ENCODE data around the gene EPB42. TPM values are rescaled to one million over a fixed set of nuclear protein-coding genes. Genes with fewer than 3 reads are reported as not detected.

Gene EPB42
- total RNA-seq, 4 donors from 2014 or later, result 0.30 to 0.44 TPM; not detected in 2

DNA sequence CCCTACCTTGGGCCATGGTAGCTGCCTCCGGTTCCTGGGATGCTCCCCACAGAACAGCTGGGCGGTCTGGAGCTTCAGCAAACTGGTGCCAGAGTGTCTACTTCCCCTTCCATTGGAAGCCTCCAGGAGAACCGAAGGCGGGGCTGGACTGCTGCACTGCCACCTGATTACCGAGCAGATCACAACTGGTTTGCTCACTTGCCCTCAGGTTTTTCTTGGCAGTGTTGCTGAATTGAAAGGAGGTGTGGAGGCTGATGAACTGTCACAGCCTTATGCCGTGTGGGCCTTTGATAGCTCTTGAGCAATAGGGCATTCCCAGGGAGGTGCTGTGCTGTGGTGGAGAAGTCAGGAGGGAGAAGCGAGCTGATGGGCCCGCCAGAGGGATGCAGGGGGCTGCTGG is 46.0 kb upstream of the EPB42 start, which contains the start of gene TGM5:
TSS of gene TGM5 (minus strand) at position 95 of the 400 bp plus-strand sequence. CDS start at position 16, 79 bp downstream.
- 71 to 75% methylated on average over 8 of the region's 8 CpGs for WGBS, 2 donors
- Histone ChIP-seq H3K4me1 (no peaks in the 10 kb centered on the region), H3K4me3 (no peak within 1 kb of the TSS), H3K36me3 (no peaks in the 10 kb centered on the region), H3K27ac (no peak within 1 kb of the TSS), H3K27me3 (no peaks in the 10 kb centered on the region), H3K9me3 (peaks cover 0 to 6% (median 0%) of the 10 kb centered on the region in 4 donors)
- DNase-seq (ENCODE audit: low spot score in 2 of 2), result no peak
- no peak for TF ChIP-seq EP300 (IDR thresholded peaks at IDR 0.05)
- TF ChIP-seq, protein P1, sequence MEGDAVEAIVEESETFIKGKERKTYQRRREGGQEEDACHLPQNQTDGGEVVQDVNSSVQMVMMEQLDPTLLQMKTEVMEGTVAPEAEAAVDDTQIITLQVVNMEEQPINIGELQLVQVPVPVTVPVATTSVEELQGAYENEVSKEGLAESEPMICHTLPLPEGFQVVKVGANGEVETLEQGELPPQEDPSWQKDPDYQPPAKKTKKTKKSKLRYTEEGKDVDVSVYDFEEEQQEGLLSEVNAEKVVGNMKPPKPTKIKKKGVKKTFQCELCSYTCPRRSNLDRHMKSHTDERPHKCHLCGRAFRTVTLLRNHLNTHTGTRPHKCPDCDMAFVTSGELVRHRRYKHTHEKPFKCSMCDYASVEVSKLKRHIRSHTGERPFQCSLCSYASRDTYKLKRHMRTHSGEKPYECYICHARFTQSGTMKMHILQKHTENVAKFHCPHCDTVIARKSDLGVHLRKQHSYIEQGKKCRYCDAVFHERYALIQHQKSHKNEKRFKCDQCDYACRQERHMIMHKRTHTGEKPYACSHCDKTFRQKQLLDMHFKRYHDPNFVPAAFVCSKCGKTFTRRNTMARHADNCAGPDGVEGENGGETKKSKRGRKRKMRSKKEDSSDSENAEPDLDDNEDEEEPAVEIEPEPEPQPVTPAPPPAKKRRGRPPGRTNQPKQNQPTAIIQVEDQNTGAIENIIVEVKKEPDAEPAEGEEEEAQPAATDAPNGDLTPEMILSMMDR (IDR thresholded peaks at IDR 0.05), result no peak
- TF ChIP-seq POLR2A (IDR thresholded peaks at IDR 0.05), result no peak

DNA sequence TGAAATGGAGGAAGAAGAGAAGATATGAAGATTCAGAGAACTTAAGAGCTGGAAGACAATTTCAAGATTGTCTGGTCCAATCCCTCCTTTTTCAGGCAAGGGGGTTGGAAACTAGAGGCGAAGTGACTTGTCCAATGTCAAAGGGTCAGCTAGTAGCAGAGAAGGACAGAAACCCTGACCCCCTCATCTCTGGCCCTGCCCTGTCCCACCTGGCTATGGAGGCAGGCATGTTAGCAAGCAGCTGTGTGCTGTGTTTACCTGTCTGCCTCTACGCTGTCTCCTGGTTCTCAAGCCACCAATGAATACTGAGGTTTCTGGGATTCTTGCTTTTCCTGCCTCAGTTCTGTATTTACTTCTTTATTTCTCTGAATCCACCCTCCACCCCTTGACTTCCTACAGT is 45.6 kb upstream of the EPB42 start:
- Histone ChIP-seq H3K4me3 (no peak overlapping the region), H3K27me3 (no peaks in the 10 kb centered on the region), H3K27ac (no peak overlapping the region), H3K4me1 (no peaks in the 10 kb centered on the region), H3K9me3 (peaks cover 0 to 2% (median 0%) of the 10 kb centered on the region in 4 donors), H3K36me3 (no peaks in the 10 kb centered on the region)
- TF ChIP-seq, protein P1 (IDR thresholded peaks at IDR 0.05), result no peak
- TF ChIP-seq POLR2A (IDR thresholded peaks at IDR 0.05), result no peak
- TF ChIP-seq EP300 (IDR thresholded peaks at IDR 0.05), result no peak
- 85 to 87% methylated on average over 2 of the region's 2 CpGs for WGBS, 2 donors
- DNase-seq (ENCODE audit: low spot score in 2 of 2), result no peak

DNA sequence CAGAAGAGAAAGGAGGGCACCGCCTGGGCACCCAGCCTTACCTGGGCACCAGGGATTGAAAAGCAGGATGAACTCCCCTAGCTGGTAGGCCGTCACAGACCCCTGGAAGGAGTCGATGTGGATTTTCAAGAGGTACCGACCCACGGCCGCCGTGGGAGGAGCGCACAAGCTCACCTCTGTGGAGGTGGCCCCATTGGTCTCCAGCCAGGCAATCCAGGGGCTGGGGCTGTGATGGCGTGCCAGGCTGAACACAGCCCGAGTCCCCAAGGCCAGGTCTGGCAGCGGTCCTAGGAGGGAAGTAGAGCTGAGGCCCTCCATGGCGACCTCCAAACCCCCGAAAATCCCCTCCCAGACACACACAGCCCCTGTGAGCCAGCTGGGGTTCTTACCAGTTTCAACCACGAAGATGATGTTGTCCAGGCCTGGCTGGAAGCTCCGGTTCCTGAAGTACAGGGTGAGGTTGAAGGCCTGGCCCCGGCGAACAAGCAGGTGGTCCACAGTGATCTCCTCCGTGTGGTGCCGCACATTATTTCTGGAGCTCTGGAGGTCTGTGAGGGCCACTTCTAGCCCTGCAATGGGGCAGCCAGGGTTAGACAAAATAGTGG is 39.3 kb upstream of the EPB42 start:
- TF ChIP-seq POLR2A (IDR thresholded peaks at IDR 0.05), result no peak
- no peak for TF ChIP-seq EP300 (IDR thresholded peaks at IDR 0.05)
- TF ChIP-seq, protein P1 (IDR thresholded peaks at IDR 0.05), result no peak
- H3K36me3 ChIP-seq, result no peaks in the 10 kb centered on the region
- H3K4me1 ChIP-seq, result no peaks in the 10 kb centered on the region
- DNase-seq (ENCODE audit: low spot score in 2 of 2), result no peak
- no peak overlapping the region for H3K27ac ChIP-seq
- H3K9me3 ChIP-seq, result no peaks in the 10 kb centered on the region
- no peak overlapping the region for H3K4me3 ChIP-seq
- no peaks in the 10 kb centered on the region for H3K27me3 ChIP-seq
- 90 to 98% methylated on average over 17 to 19 of the region's 19 CpGs for WGBS, 2 donors

DNA sequence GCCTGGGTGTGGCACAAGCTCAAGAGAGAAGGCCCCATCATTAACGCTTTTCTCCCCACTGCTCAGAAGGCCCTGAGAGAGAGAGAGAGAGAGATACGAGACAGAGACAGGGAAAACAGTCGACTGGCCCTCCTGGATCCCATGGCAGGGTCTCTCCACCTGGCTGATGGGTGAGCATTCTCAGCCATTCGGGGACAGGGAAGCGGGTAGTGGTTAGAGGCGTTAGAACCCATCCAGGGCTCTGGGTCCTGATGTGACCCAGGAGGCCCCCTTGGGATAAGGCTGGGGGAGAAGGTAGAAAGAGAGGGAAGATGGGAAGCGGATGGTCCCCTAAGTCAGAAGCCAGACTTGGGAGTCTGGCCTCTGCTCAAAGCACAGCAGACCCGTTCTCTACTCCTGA is 38.0 kb upstream of the EPB42 start:
- no peaks in the 10 kb centered on the region for H3K27me3 ChIP-seq
- no peaks in the 10 kb centered on the region for H3K9me3 ChIP-seq
- TF ChIP-seq POLR2A (IDR thresholded peaks at IDR 0.05) (no peak), EP300 (IDR thresholded peaks at IDR 0.05) (no peak)
- TF ChIP-seq, protein P1 (IDR thresholded peaks at IDR 0.05), result no peak
- H3K27ac ChIP-seq, result no peak overlapping the region
- H3K36me3 ChIP-seq, result no peaks in the 10 kb centered on the region
- 79 to 80% methylated on average over 8 of the region's 8 CpGs for WGBS, 2 donors
- H3K4me1 ChIP-seq, result no peaks in the 10 kb centered on the region
- no peak overlapping the region for H3K4me3 ChIP-seq
- DNase-seq (ENCODE audit: low spot score in 2 of 2), result no peak

DNA sequence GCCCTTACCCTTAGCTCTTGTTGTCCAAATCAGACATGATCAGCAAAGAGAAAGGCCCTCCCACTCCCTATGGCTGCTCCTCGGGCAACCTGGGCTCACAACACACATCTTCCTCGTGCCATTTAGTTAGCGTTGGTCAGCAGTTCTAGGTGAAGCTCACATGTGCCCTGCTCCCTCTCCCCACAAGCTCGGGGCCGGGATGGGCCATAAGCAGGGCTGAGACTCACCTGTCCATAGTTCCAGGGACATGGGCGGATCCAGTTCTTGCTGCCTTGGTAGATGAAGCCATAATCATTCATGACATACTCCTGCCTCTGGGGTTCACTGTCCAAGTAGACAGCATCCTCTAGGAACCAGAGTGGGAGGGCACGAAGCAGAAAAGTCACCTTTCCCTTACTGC is 35.5 kb upstream of the EPB42 start:
- no peak for DNase-seq (ENCODE audit: low spot score in 2 of 2)

More for the DNA sequence above, 35.5 kb upstream of the EPB42 start:
- Histone ChIP-seq H3K36me3 (no peaks in the 10 kb centered on the region), H3K4me1 (no peaks in the 10 kb centered on the region), H3K4me3 (no peak overlapping the region), H3K27ac (no peak overlapping the region), H3K9me3 (no peaks in the 10 kb centered on the region), H3K27me3 (no peaks in the 10 kb centered on the region)
- TF ChIP-seq, protein P1 (IDR thresholded peaks at IDR 0.05), result no peak
- TF ChIP-seq EP300 (IDR thresholded peaks at IDR 0.05) (no peak), POLR2A (IDR thresholded peaks at IDR 0.05) (no peak)
- WGBS, 2 donors, result 85 to 89% methylated on average over 7 of the region's 7 CpGs
